HEK293T (cell line): Measurements from ENCODE around the gene ANKRD29.

Source experiments
- BHLHE40 ChIP-seq: fragments of 450-650 bp; IDR thresholded peaks from 2 replicates; pipeline ENCODE4 v1.6.1; 2016; ENCODE audit warnings: mild to moderate bottlenecking, moderate library complexity, borderline replicate concordance
- CTBP1 ChIP-seq: fragments of 450-650 bp; IDR thresholded peaks from 2 replicates; pipeline ENCODE4 v1.6.1; 2016; ENCODE audit warnings: borderline replicate concordance
- ELF4 ChIP-seq: fragments of 450-650 bp; IDR thresholded peaks from 2 replicates; pipeline ENCODE4 v1.6.1; 2017; ENCODE audit warnings: antibody characterized with exemption
- FOXA1 ChIP-seq: fragments of 450-650 bp; IDR thresholded peaks from 2 replicates; pipeline ENCODE4 v1.6.1; 2016; ENCODE audit warnings: mild to moderate bottlenecking
- FOXK2 ChIP-seq: fragments of 450-650 bp; IDR thresholded peaks from 2 replicates; pipeline ENCODE4 v1.6.1; 2016; ENCODE audit warnings: mild to moderate bottlenecking
- FOXM1 ChIP-seq: fragments of 450-650 bp; IDR thresholded peaks from 2 replicates; pipeline ENCODE4 v1.6.1; 2017; ENCODE audit warnings: mild to moderate bottlenecking, borderline replicate concordance
- HDGF ChIP-seq: fragments of 450-650 bp; IDR thresholded peaks from 2 replicates; pipeline ENCODE4 v1.6.1; 2017; ENCODE audit warnings: antibody characterized with exemption, borderline replicate concordance
- L3MBTL2 ChIP-seq: fragments of 450-650 bp; conservative IDR thresholded peaks from 2 replicates; pipeline ENCODE4 v1.6.1; 2016; ENCODE audit warnings: mild to moderate bottlenecking
- LEF1 ChIP-seq: fragments of 450-650 bp; IDR thresholded peaks from 2 replicates; pipeline ENCODE4 v1.6.1; 2017; ENCODE audit warnings: mild to moderate bottlenecking, borderline replicate concordance
- SP1 ChIP-seq: fragments of 450-650 bp; IDR thresholded peaks from 2 replicates; pipeline ENCODE4 v1.6.1; 2017
- SUZ12 ChIP-seq: fragments of 450-650 bp; IDR thresholded peaks from 2 replicates; pipeline ENCODE4 v1.6.1; 2016; ENCODE audit warnings: mild to moderate bottlenecking
- ZNF384 ChIP-seq: fragments of 450-650 bp; IDR thresholded peaks from 2 replicates; pipeline ENCODE4 v1.6.1; 2016
- TF ChIP-seq, protein P1 (sequence below): fragments of 450-650 bp; IDR thresholded peaks from 2 replicates; pipeline ENCODE4 v1.6.1; 2016

DNA sequence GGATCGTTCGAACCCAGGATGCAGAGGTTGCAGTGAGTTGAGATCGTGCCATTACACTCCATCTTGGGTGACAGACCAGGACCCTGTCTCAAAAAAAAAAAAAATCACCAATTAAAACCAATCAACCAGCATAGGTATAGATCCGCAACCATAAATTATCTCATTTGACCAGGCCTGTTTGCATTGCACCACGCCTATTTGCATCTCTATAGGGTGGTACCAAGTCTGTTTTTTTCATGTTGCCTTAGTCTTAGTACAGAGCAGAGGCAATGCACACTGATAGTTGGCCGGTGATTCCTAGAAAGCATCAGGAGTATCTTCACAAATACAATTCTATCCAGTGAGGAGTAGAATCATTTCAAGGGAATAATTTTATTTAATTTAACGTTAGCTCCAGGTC lies 67.1 kb downstream of the ANKRD29 start:
- TF ChIP-seq, protein P1, sequence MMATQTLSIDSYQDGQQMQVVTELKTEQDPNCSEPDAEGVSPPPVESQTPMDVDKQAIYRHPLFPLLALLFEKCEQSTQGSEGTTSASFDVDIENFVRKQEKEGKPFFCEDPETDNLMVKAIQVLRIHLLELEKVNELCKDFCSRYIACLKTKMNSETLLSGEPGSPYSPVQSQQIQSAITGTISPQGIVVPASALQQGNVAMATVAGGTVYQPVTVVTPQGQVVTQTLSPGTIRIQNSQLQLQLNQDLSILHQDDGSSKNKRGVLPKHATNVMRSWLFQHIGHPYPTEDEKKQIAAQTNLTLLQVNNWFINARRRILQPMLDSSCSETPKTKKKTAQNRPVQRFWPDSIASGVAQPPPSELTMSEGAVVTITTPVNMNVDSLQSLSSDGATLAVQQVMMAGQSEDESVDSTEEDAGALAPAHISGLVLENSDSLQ, result no peak
- TF ChIP-seq BHLHE40 (no peak), FOXM1 (no peak), FOXA1 (no peak), CTBP1 (no peak), FOXK2 (no peak), L3MBTL2 (no peak), LEF1 (no peak), ZNF384 (no peak), ELF4 (no peak), HDGF (no peak), SUZ12 (no peak), SP1 (no peak)
